ENCODE results near the gene GABARAPL1.

DNA sequence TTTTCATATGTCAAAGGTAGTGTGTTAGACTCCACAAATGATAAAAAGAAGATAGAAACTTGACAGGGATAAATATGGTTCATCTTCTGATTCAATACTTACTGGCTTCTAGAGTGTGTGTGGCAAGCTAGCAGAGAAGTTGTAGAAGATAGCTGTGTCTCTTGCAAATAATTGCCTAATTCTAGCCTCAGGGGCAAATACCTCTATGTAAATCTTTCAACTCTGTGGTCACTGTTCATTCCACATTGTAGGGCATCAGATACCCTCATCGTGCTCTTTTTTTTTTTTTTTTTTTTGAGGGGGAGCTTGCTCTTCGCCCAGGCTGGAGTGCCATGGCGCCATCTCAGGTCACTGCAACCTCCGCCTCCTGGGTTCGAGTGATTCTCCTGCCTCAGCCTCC, 42.5 kb upstream of the GABARAPL1 start:
- TF ChIP-seq POLR2A (IDR thresholded peaks at IDR 0.05; ENCODE audit: low read depth, low read length) (no peak), POLR2AphosphoS5 (IDR thresholded peaks at IDR 0.05; ENCODE audit: low read depth, low read length) (no peak)
